SIG-M5 treated with dmso at 0.1 percent for 504 hours (cell line): ENCODE data around the gene DFFA.
A peak's percentile ranks its signal among the peaks of the same experiment; 100 is the strongest.
"Not testable (repeated sequence)": the region's sequence is repeated elsewhere in the genome, so short reads cannot be mapped to it uniquely, and the experiment has no call there.

Experiments
- DNase-seq: peaks from one replicate; lab custom pipeline; 2025; ENCODE audit not compliant: unreplicated experiment; lab: John Stamatoyannopoulos, UW

DFFA gene

DNA sequence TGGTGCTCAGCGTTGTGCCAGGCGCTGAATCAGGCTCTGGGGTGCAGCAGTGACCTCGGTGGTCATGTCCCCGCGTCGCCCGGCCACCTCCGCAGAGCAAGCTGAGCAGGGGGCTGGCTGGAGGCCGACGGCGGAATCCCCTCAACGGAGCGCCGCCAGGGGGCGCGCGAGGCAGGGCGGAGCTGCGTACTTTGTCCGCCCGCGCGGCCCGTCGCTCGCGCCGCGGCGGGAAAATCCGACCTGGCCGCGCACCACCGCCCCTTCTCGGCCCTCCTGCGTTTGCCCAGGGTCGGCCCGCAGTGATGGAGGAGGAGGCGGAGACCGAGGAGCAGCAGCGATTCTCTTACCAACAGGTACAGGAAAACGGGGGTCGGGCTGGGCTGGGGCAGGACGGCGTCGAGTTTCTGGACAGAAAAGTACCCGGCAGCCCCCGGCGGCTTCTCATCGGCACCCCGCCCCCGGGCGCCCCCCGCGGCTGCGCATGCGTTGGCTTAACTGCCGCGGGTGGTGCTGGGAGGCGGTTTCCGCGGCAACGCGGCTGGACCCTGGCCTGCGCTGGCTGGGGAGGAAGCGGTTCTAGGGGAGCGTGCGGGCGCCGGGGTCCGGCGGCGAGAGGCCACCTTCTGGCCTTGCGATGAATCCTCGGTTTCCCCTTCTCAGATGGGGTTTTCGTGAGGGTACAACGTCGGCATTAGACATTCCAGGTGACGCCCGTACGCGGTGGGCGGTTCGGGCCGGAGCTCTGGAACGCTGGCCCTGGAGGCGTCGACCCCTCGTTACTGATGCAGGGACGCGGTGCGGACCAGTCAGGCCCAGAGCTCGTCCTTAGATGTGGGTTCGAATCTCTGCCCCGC is 41.9 kb downstream of the DFFA start, which contains the start of gene CENPS:
Gene CENPS (plus strand): TSS at position 218 of the 854 bp plus-strand sequence. CDS start 85 bp downstream, at position 303.
- peak; percentile 79 for DNase-seq

DNA sequence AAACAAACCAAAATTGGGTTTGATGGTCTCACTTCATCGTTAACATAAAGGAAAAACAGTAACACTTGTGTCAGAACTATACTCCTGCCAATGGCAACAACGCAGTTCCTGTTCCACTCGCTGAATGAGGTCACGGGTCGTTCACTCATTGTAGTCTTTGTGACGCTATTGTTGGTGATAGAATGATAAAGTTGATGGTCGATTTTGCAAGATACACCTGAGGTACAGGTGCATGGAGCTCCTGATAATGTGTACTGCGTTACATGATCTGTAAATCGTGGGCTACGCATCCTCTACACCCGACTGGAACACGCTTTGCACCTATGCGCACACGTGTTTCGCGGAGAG is 42.5 kb downstream of the DFFA start:
- DNase-seq: peak; percentile 23

- no peak for DNase-seq
These were observed 43.3 kb downstream of the DFFA start for GRCh38 chr1:10428984-10429383.

DNA sequence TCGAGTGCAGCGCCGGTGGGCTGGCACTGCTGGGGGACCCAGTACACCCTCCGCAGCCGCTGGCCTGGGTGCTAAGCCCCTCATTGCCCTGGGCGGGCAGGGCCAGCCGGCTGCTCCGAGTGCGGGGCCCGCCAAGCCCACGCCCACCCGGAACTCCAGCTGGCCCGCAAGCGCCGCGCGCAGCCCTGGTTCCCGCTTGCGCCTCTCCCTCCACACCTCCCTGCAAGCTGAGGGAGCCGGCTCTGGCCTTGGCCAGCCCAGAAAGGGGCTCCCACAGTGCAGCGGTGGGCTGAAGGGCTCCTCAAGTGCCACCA is 45.8 kb downstream of the DFFA start:
- not testable (repeated sequence) for DNase-seq

- not testable (repeated sequence) for DNase-seq
These were observed 46.3 kb downstream of the DFFA start for GRCh38 chr1:10425826-10426534.

- DNase-seq: no peak
These were observed 47.7 kb downstream of the DFFA start for GRCh38 chr1:10424651-10425050.

- DNase-seq: no peak
These were observed 48.3 kb downstream of the DFFA start for GRCh38 chr1:10424034-10424433.

- DNase-seq: no peak
These were observed 50.7 kb downstream of the DFFA start for GRCh38 chr1:10421637-10422036.

DNA sequence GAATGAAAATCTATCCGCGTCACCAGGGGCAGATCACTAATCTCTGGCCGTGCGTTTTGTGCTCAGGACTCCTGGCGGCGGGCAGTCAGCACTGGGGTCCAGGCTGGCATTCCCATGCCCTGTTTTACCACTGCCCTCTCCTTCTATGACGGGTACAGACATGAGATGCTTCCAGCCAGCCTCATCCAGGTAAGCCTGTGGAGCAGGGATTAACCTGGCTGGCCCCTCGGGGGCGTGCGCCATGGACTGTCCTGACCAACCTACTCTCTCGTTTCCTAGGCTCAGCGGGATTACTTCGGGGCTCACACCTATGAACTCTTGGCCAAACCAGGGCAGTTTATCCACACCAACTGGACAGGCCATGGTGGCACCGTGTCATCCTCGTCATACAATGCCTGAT is 53.0 kb downstream of the DFFA start:
- DNase-seq: no peak

GRCh38 chr1:10418741-10419140 is 53.6 kb downstream of the DFFA start:
- DNase-seq: not testable (repeated sequence)

DNA sequence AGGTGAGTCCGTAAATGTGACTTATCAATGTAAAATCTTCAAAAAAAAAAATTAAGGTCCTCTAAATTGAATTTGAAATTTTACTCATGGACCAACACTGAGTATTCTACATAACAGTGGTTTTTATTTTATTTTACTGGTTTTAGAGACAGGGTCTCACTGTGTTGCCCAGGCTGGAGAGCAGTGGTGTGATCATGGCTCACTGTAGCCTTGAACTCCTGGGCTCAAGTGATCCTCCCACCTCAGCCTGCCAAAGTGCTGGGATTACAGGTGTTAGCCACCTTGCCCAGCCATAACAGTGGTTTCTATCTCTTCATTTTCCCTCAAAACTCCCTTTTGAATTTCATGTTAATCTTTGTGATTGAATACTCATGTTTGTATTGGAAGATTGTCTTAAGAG is 56.4 kb downstream of the DFFA start:
- not testable (repeated sequence) for DNase-seq

DNA sequence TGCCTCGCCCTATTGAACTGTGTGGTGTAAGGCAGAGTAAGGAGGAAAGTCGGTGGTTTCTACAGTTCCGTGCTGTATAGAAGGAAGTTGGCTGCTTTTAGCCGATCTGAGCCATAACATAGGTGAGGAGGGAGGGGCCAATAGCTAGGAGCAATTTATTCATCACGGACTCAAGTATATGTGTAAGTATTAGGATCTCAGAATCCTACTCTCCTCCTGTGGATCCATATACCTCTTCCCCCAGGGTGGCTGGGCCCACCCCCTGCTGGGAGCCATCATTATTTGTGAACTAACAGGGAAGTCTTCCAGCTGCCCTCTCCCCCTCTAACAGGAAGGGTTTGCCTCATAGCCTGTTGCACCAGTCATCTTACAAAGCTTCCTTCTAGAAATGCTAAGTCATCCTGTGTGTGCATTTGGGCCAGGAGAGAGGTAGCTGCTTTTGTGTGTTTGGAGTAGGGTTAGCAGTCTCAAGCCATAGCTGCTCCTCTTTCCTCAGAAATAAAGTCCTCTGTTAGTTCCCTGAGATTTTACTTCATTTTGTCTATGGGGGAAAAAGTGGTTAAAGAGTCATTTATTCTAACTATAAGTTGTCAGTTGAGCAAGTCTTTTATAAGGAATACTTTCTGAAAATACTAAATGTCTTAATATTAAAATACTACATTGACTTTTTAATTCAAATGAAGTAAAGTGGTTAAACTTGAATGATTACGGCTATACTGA is 57.0 kb downstream of the DFFA start:
- peak; percentile 97 for DNase-seq

- DNase-seq: no peak
These were observed 65.1 kb downstream of the DFFA start for GRCh38 chr1:10407201-10407600.
